ENCODE results near the gene MCEMP1. TPM values are rescaled to one million over a fixed set of nuclear protein-coding genes. Genes with fewer than 3 reads are reported as not detected.

The MCEMP1 gene
- total and polyA plus RNA-seq, 2 of the 4 experiments (the other 2 are of a cell fraction): 0.15 TPM; not detected in 1

DNA sequence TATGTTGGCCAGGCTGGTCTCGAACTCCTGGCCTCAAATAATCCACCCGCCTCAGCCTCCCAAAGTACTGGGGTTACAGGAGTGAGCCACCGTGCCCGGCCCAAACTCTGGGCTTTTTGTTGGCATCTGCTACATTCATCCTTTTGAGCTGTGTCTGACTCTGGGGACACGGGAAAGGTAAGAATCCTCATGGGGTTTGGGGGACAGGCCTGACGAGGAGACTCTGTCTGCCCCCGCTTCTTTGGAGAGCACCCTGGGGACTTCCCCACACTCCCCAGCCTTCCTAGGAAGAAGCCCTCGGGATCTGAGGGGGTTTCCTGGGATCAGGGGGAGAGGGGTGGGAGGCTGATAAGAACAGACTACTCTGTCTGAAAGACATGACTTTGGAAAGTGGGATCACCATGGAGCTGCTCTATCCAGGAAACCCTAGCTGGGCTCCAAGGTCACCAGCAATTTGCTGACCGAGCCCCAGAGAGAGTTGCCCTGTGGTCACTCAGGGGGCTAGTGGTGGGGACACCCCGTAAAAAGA is 33.1 kb downstream of the MCEMP1 start:
- TF ChIP-seq NFE2L2 (IDR thresholded peaks at IDR 0.05; ENCODE audit: low read depth, low read length) (no peak), MAZ (IDR thresholded peaks at IDR 0.05; ENCODE audit: borderline replicate concordance, low read depth, low read length) (no peak), POLR2A (IDR thresholded peaks at IDR 0.05; ENCODE audit: low read depth, low read length) (no peak), SMC3 (IDR thresholded peaks at IDR 0.05; ENCODE audit: low read depth, low read length) (no peak), MXI1 (IDR thresholded peaks at IDR 0.05; ENCODE audit: borderline replicate concordance, low read depth, low read length) (no peak), RAD21 (IDR thresholded peaks at IDR 0.05; ENCODE audit: low read length) (no peak), CEBPB (IDR thresholded peaks at IDR 0.05; ENCODE audit: low read depth, low read length) (no peak), CHD1 (IDR thresholded peaks at IDR 0.05; ENCODE audit: low read depth, low read length) (no peak), BHLHE40 (IDR thresholded peaks at IDR 0.05; ENCODE audit: low read depth, low read length) (no peak), FOS (IDR thresholded peaks at IDR 0.05; ENCODE audit: low read depth, low read length) (no peak), MAFK (IDR thresholded peaks at IDR 0.05; ENCODE audit: low read depth, low read length) (no peak)
- TF ChIP-seq, protein P1, sequence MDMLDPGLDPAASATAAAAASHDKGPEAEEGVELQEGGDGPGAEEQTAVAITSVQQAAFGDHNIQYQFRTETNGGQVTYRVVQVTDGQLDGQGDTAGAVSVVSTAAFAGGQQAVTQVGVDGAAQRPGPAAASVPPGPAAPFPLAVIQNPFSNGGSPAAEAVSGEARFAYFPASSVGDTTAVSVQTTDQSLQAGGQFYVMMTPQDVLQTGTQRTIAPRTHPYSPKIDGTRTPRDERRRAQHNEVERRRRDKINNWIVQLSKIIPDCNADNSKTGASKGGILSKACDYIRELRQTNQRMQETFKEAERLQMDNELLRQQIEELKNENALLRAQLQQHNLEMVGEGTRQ (IDR thresholded peaks at IDR 0.05; ENCODE audit: low read depth, low read length): no peak
- TF ChIP-seq, protein P2, sequence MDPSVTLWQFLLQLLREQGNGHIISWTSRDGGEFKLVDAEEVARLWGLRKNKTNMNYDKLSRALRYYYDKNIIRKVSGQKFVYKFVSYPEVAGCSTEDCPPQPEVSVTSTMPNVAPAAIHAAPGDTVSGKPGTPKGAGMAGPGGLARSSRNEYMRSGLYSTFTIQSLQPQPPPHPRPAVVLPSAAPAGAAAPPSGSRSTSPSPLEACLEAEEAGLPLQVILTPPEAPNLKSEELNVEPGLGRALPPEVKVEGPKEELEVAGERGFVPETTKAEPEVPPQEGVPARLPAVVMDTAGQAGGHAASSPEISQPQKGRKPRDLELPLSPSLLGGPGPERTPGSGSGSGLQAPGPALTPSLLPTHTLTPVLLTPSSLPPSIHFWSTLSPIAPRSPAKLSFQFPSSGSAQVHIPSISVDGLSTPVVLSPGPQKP (IDR thresholded peaks at IDR 0.05; ENCODE audit: borderline replicate concordance, low read depth, low read length): no peak
- TF ChIP-seq, protein P3, sequence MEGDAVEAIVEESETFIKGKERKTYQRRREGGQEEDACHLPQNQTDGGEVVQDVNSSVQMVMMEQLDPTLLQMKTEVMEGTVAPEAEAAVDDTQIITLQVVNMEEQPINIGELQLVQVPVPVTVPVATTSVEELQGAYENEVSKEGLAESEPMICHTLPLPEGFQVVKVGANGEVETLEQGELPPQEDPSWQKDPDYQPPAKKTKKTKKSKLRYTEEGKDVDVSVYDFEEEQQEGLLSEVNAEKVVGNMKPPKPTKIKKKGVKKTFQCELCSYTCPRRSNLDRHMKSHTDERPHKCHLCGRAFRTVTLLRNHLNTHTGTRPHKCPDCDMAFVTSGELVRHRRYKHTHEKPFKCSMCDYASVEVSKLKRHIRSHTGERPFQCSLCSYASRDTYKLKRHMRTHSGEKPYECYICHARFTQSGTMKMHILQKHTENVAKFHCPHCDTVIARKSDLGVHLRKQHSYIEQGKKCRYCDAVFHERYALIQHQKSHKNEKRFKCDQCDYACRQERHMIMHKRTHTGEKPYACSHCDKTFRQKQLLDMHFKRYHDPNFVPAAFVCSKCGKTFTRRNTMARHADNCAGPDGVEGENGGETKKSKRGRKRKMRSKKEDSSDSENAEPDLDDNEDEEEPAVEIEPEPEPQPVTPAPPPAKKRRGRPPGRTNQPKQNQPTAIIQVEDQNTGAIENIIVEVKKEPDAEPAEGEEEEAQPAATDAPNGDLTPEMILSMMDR (conservative IDR thresholded peaks at IDR 0.05; ENCODE audit: low read depth, low read length): no peak
- H3K79me1 ChIP-seq (ENCODE audit: low read depth in 1 of 2, low read length in 2 of 2): no peaks in the 10 kb centered on the region
- POLR2A ChIA-PET (ENCODE audit: unreplicated experiment): no interaction called here

More for the DNA sequence above, 33.1 kb downstream of the MCEMP1 start:
- H3K9ac ChIP-seq (ENCODE audit: low read depth, low read length): no peak overlapping the region
- no peak overlapping the region for H2BK120ac ChIP-seq (ENCODE audit: low read depth, low read length)
- no peak overlapping the region for H4K8ac ChIP-seq (ENCODE audit: low read depth in 2 of 2, low read length in 2 of 2)
- H4K5ac ChIP-seq (ENCODE audit: low read depth, low read length): no peak overlapping the region
- H3K4me3 ChIP-seq (ENCODE audit: insufficient read depth, low read depth, low read length): no peak overlapping the region
- no peak overlapping the region for H4K91ac ChIP-seq (ENCODE audit: insufficient read depth, low read depth, low read length)
- no peak overlapping the region for H3K27ac ChIP-seq (ENCODE audit: insufficient read depth, low read length)
- H2BK20ac ChIP-seq (ENCODE audit: low read depth, low read length): no peak overlapping the region
- H3K23ac ChIP-seq (ENCODE audit: low read depth, low read length): no peak overlapping the region
- H2BK15ac ChIP-seq (ENCODE audit: low read depth, low read length): no peak overlapping the region
- H3K56ac ChIP-seq (ENCODE audit: extremely low read depth, insufficient read depth, low read length): no peak overlapping the region
- in situ Hi-C loops (cut with MboI; ENCODE audit: low sequenced_read_pairs) (no loop called here), intact Hi-C loops (cut with micrococcal nuclease) (no loop called here), dilution Hi-C loops (cut with HindIII; ENCODE audit: low sequenced_read_pairs, unreplicated experiment) (no loop called here)
- H3K9me1 ChIP-seq (ENCODE audit: insufficient read depth, low read length): no peaks in the 10 kb centered on the region
- CTCF ChIA-PET: no interaction called here
- no peak overlapping the region for H2AK5ac ChIP-seq (ENCODE audit: low read depth, low read length)
- H2BK5ac ChIP-seq (ENCODE audit: low read depth, low read length, poor library complexity, severe bottlenecking): no peak overlapping the region
- no peaks in the 10 kb centered on the region for H3K4me1 ChIP-seq (ENCODE audit: control insufficient read depth, insufficient read depth, low read length)
- H3K18ac ChIP-seq (ENCODE audit: low read depth, low read length): no peak overlapping the region
- no peaks in the 10 kb centered on the region for H3K36me3 ChIP-seq (ENCODE audit: control insufficient read depth, insufficient read depth, low read length)
- no peak overlapping the region for H2AFZ ChIP-seq (replicated peaks; ENCODE audit: low read length, poor library complexity)
- ATAC-seq (ENCODE audit: low read depth) (no peak), DNase-seq (no peak)
- no peak overlapping the region for H3K4me2 ChIP-seq (ENCODE audit: low read depth, low read length)
- H3K9me3 ChIP-seq (ENCODE audit: control insufficient read depth, insufficient read depth, low read length): no peaks in the 10 kb centered on the region
- H4K20me1 ChIP-seq (ENCODE audit: insufficient read depth, low read length): no peaks in the 10 kb centered on the region
- no peak overlapping the region for H2AK9ac ChIP-seq (replicated peaks; ENCODE audit: low read depth, low read length, poor library complexity)
- no TSS peak for BruUV-seq (replicated peaks)
- peaks cover 2% of the 10 kb centered on the region; the same call in 1 of the 2 replicates for H3K27me3 ChIP-seq (ENCODE audit: control insufficient read depth, insufficient read depth, low read length)
- WGBS, 2 experiments (ENCODE audit: extremely low coverage in 2 of 2, insufficient read length in 1 of 2): no CpG with 5 or more reads among the region's 10 CpGs
- H3K4ac ChIP-seq (ENCODE audit: low read depth, low read length): no peak overlapping the region
- H3K14ac ChIP-seq (replicated peaks; ENCODE audit: low read depth, low read length): no peak overlapping the region

All from IMR-90 (cell line).